ENCODE data around the gene COX17.
A peak's percentile ranks its signal among the peaks of the same experiment; 100 is the strongest.

The COX17 gene

DNA sequence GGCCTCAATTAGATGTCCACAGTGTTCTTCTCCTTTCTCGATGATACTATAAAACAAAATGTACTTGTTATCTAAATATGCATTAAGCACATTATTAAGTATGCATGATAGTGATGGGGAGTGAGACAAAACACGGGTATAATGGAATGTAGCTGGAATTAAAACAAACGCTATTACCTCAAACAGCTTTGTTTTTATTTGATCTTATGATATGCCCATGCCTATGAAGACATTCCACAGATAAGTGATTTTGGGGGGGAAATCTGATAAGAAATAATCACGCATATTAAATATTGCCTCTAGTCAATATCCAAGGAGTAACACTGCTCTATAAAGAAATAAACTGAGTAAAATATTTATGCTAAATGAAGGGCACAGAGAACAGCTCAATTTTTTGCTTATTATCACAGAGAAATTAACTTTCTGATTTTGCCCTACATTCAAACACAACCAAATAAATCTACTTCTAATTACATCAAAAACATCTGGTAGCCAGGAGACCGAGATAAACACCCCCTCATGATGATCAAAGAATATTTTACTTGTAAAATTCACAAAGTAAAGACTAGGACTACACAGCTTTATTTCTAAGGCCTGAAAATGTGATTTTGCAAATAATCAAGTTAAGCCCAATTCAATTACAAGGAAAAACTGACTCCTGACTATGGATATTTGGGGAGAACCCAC, 1.9 kb downstream of the COX17 start:
- Histone ChIP-seq H3K36me3 (ENCODE audit: insufficient read depth, low read length) (peaks cover 48% of the 10 kb centered on the region), H3K79me2 (ENCODE audit: insufficient read depth, low read length) (peaks cover 14% of the 10 kb centered on the region; the same call in 1 of the 2 replicates), H3K27me3 (ENCODE audit: insufficient read depth, low read length) (no peaks in the 10 kb centered on the region), H3K4me1 (ENCODE audit: insufficient read depth, low read length, severe bottlenecking) (peaks cover 18% of the 10 kb centered on the region), H3K4me2 (ENCODE audit: low read length) (peak overlapping the region; percentile 91), H3K9me2 (ENCODE audit: low read depth, low read length) (no peaks in the 10 kb centered on the region), H3K9me3 (ENCODE audit: low read length) (no peaks in the 10 kb centered on the region), H4K20me1 (ENCODE audit: insufficient read depth, low read length) (no peaks in the 10 kb centered on the region), H3K9ac (ENCODE audit: low read length) (no peak overlapping the region; the same call in 1 of the 2 replicates), H3K27ac (ENCODE audit: low read depth, low read length, poor library complexity, severe bottlenecking) (no peak overlapping the region), H3K4me3 (ENCODE audit: low read depth, low read length, poor library complexity, severe bottlenecking) (peak overlapping the region; percentile 84), H2AFZ (ENCODE audit: low read length) (no peak overlapping the region), H3F3A (ENCODE audit: insufficient read depth, low read length) (no peaks in the 10 kb centered on the region)
- TF ChIP-seq, protein P1, sequence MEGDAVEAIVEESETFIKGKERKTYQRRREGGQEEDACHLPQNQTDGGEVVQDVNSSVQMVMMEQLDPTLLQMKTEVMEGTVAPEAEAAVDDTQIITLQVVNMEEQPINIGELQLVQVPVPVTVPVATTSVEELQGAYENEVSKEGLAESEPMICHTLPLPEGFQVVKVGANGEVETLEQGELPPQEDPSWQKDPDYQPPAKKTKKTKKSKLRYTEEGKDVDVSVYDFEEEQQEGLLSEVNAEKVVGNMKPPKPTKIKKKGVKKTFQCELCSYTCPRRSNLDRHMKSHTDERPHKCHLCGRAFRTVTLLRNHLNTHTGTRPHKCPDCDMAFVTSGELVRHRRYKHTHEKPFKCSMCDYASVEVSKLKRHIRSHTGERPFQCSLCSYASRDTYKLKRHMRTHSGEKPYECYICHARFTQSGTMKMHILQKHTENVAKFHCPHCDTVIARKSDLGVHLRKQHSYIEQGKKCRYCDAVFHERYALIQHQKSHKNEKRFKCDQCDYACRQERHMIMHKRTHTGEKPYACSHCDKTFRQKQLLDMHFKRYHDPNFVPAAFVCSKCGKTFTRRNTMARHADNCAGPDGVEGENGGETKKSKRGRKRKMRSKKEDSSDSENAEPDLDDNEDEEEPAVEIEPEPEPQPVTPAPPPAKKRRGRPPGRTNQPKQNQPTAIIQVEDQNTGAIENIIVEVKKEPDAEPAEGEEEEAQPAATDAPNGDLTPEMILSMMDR (IDR thresholded peaks at IDR 0.05; ENCODE audit: low read length), result no peak
- TF ChIP-seq EZH2 (IDR thresholded peaks at IDR 0.05; ENCODE audit: borderline replicate concordance, low read length), result no peak

DNA sequence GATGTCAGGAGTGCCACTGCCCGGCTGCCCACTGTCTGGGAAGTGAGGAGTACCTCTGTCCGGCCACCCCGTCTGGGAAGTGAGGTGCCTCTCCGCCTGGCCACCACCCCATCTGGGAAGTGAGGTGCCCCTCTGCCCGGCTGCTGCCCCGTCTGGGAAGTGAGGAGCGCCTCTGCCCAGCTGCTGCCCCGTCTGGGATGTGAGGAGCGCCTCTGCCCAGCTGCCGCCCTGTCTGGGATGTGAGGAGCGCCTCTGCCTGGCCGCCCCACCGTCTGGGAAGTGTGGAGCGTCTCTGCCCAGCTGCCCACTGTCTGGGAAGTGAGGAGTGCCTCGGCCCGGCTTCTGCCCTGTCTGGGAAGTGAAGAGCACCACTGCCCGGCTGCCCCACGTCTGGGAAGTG, 3.3 kb downstream of the COX17 start:
- TF ChIP-seq EZH2 (IDR thresholded peaks at IDR 0.05; ENCODE audit: borderline replicate concordance, low read length), result no peak
- TF ChIP-seq, protein P1 (IDR thresholded peaks at IDR 0.05; ENCODE audit: low read length), result no peak
- peaks cover 18% of the 10 kb centered on the region for H3K4me1 ChIP-seq (ENCODE audit: insufficient read depth, low read length, severe bottlenecking)
- no peak overlapping the region for H3K4me2 ChIP-seq (ENCODE audit: low read length)
- peaks cover 63% of the 10 kb centered on the region for H3K36me3 ChIP-seq (ENCODE audit: insufficient read depth, low read length)
- no peak overlapping the region for H3K9ac ChIP-seq (ENCODE audit: low read length)
- no peak overlapping the region for H3K27ac ChIP-seq (ENCODE audit: low read depth, low read length, poor library complexity, severe bottlenecking)
- peaks cover 14% of the 10 kb centered on the region; the same call in 1 of the 2 replicates for H3K79me2 ChIP-seq (ENCODE audit: insufficient read depth, low read length)
- no peaks in the 10 kb centered on the region for H3F3A ChIP-seq (ENCODE audit: insufficient read depth, low read length)
- H3K4me3 ChIP-seq (ENCODE audit: low read depth, low read length, poor library complexity, severe bottlenecking), result no peak overlapping the region
- no peaks in the 10 kb centered on the region for H3K9me3 ChIP-seq (ENCODE audit: low read length)
- H2AFZ ChIP-seq (ENCODE audit: low read length), result no peak overlapping the region
- H3K27me3 ChIP-seq (ENCODE audit: insufficient read depth, low read length), result no peaks in the 10 kb centered on the region
- H3K9me2 ChIP-seq (ENCODE audit: low read depth, low read length), result no peaks in the 10 kb centered on the region
- H4K20me1 ChIP-seq (ENCODE audit: insufficient read depth, low read length), result no peaks in the 10 kb centered on the region

DNA sequence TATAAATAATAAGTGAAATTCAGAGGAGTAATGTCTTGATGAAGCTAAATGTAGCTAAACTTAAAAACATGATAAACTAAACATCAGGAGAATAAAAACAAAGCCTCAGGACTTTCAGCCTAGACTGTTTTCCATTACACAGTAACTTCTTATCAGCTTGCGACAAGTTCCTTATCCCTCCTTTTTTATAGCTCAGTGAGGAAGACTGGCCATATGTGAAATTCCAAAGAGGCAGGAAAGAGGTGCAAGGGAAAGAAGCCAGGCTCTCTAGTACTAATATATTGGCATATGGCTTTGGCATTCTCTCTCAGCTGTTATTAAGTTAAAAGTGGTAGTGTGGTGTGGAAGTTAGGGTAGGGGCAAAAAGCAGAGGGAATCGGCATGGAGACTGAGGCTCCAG, 4.4 kb downstream of the COX17 start:
- Histone ChIP-seq H3K9me2 (ENCODE audit: low read depth, low read length) (no peaks in the 10 kb centered on the region), H3K4me2 (ENCODE audit: low read length) (no peak overlapping the region), H3K27me3 (ENCODE audit: insufficient read depth, low read length) (no peaks in the 10 kb centered on the region), H4K20me1 (ENCODE audit: insufficient read depth, low read length) (no peaks in the 10 kb centered on the region), H3F3A (ENCODE audit: insufficient read depth, low read length) (no peaks in the 10 kb centered on the region), H3K9ac (ENCODE audit: low read length) (no peak overlapping the region), H3K9me3 (ENCODE audit: low read length) (no peaks in the 10 kb centered on the region), H3K79me2 (ENCODE audit: insufficient read depth, low read length) (peaks cover 14% of the 10 kb centered on the region; the same call in 1 of the 2 replicates), H3K36me3 (ENCODE audit: insufficient read depth, low read length) (peaks cover 68% of the 10 kb centered on the region), H3K4me1 (ENCODE audit: insufficient read depth, low read length, severe bottlenecking) (peaks cover 16% of the 10 kb centered on the region), H3K27ac (ENCODE audit: low read depth, low read length, poor library complexity, severe bottlenecking) (no peak overlapping the region), H2AFZ (ENCODE audit: low read length) (no peak overlapping the region), H3K4me3 (ENCODE audit: low read depth, low read length, poor library complexity, severe bottlenecking) (no peak overlapping the region)
- TF ChIP-seq, protein P1 (IDR thresholded peaks at IDR 0.05; ENCODE audit: low read length), result no peak
- TF ChIP-seq EZH2 (IDR thresholded peaks at IDR 0.05; ENCODE audit: borderline replicate concordance, low read length), result no peak

All from OCI-LY1 (cell line).